ENCODE results near the gene ZNF302. TPM values are rescaled to one million over a fixed set of nuclear protein-coding genes. Genes with fewer than 3 reads are reported as not detected.
A peak's percentile ranks its signal among the peaks of the same experiment; 100 is the strongest.
"Not testable (repeated sequence)": the region's sequence is repeated elsewhere in the genome, so short reads cannot be mapped to it uniquely, and the experiment has no call there.

The ZNF302 gene
- polyA plus RNA-seq, 1 donor: 58.8 TPM

- WGBS (ENCODE audit: insufficient coverage, low lambda C conversion rate): no CpG with 5 or more reads among the region's 2 CpGs
- Histone ChIP-seq H3K36me3 (ENCODE audit: control insufficient read depth, insufficient read depth, low read length) (no peaks in the 10 kb centered on the region), H3K27me3 (ENCODE audit: control insufficient read depth, insufficient read depth, low read length) (no peaks in the 10 kb centered on the region), H3K4me1 (ENCODE audit: control insufficient read depth, insufficient read depth, low read length) (no peaks in the 10 kb centered on the region), H3K27ac (ENCODE audit: low read length) (no peak overlapping the region), H3K4me3 (ENCODE audit: low read length) (no peak overlapping the region), H3K9me3 (ENCODE audit: control insufficient read depth, low read depth, low read length) (no peaks in the 10 kb centered on the region)
- no peak for DNase-seq
These were observed 21.8 kb upstream of the ZNF302 start for GRCh38 chr19:34655651-34656050.

GRCh38 chr19:34661357-34661756 is 16.1 kb upstream of the ZNF302 start:
- no peaks in the 10 kb centered on the region for H3K9me3 ChIP-seq (ENCODE audit: control insufficient read depth, low read depth, low read length)

GRCh38 chr19:34662919-34663318 is 14.6 kb upstream of the ZNF302 start:
- no peak overlapping the region for H3K27ac ChIP-seq (ENCODE audit: low read length)
- 50% methylated on average over 1 of the region's 5 CpGs for WGBS (ENCODE audit: insufficient coverage, low lambda C conversion rate)
- no peak overlapping the region for H3K4me3 ChIP-seq (ENCODE audit: low read length)
- H3K9me3 ChIP-seq (ENCODE audit: control insufficient read depth, low read depth, low read length): peaks cover 1% of the 10 kb centered on the region
- peak in 1 of 2 donors; percentile 26 for DNase-seq
- no peaks in the 10 kb centered on the region for H3K27me3 ChIP-seq (ENCODE audit: control insufficient read depth, insufficient read depth, low read length)
- H3K36me3 ChIP-seq (ENCODE audit: control insufficient read depth, insufficient read depth, low read length): no peaks in the 10 kb centered on the region
- H3K4me1 ChIP-seq (ENCODE audit: control insufficient read depth, insufficient read depth, low read length): peaks cover 8% of the 10 kb centered on the region

More at GRCh38 chr19:34661357-34661756, 16.1 kb upstream of the ZNF302 start:
- DNase-seq: no peak
- WGBS (ENCODE audit: insufficient coverage, low lambda C conversion rate): 100% methylated on average over 2 of the region's 3 CpGs
- no peak overlapping the region for H3K4me3 ChIP-seq (ENCODE audit: low read length)
- H3K4me1 ChIP-seq (ENCODE audit: control insufficient read depth, insufficient read depth, low read length): no peaks in the 10 kb centered on the region
- no peaks in the 10 kb centered on the region for H3K36me3 ChIP-seq (ENCODE audit: control insufficient read depth, insufficient read depth, low read length)
- H3K27ac ChIP-seq (ENCODE audit: low read length): no peak overlapping the region
- no peaks in the 10 kb centered on the region for H3K27me3 ChIP-seq (ENCODE audit: control insufficient read depth, insufficient read depth, low read length)

GRCh38 chr19:34664168-34664567 is 13.3 kb upstream of the ZNF302 start:
- Histone ChIP-seq H3K27ac (ENCODE audit: low read length) (no peak overlapping the region), H3K4me3 (ENCODE audit: low read length) (no peak overlapping the region), H3K36me3 (ENCODE audit: control insufficient read depth, insufficient read depth, low read length) (no peaks in the 10 kb centered on the region), H3K27me3 (ENCODE audit: control insufficient read depth, insufficient read depth, low read length) (no peaks in the 10 kb centered on the region), H3K4me1 (ENCODE audit: control insufficient read depth, insufficient read depth, low read length) (peaks cover 8% of the 10 kb centered on the region), H3K9me3 (ENCODE audit: control insufficient read depth, low read depth, low read length) (peaks cover 6% of the 10 kb centered on the region)
- WGBS (ENCODE audit: insufficient coverage, low lambda C conversion rate): no CpG with 5 or more reads among the region's 3 CpGs
- DNase-seq: no peak

- no peaks in the 10 kb centered on the region for H3K36me3 ChIP-seq (ENCODE audit: control insufficient read depth, insufficient read depth, low read length)
- no CpG with 5 or more reads among the region's 6 CpGs for WGBS (ENCODE audit: insufficient coverage, low lambda C conversion rate)
- H3K27me3 ChIP-seq (ENCODE audit: control insufficient read depth, insufficient read depth, low read length): no peaks in the 10 kb centered on the region
- DNase-seq: no peak
- H3K27ac ChIP-seq (ENCODE audit: low read length): no peak overlapping the region
- H3K4me1 ChIP-seq (ENCODE audit: control insufficient read depth, insufficient read depth, low read length): peaks cover 8% of the 10 kb centered on the region
- peaks cover 6% of the 10 kb centered on the region for H3K9me3 ChIP-seq (ENCODE audit: control insufficient read depth, low read depth, low read length)
- no peak overlapping the region for H3K4me3 ChIP-seq (ENCODE audit: low read length)
These were observed 12.6 kb upstream of the ZNF302 start for GRCh38 chr19:34664870-34665269.

GRCh38 chr19:34665275-34665674 is 12.2 kb upstream of the ZNF302 start:
- no CpG with 5 or more reads among the region's 4 CpGs for WGBS (ENCODE audit: insufficient coverage, low lambda C conversion rate)
- not testable (repeated sequence) for H3K4me3 ChIP-seq (ENCODE audit: low read length); H3K9me3 ChIP-seq (ENCODE audit: control insufficient read depth, low read depth, low read length); H3K4me1 ChIP-seq (ENCODE audit: control insufficient read depth, insufficient read depth, low read length); H3K27ac ChIP-seq (ENCODE audit: low read length); H3K27me3 ChIP-seq (ENCODE audit: control insufficient read depth, insufficient read depth, low read length); DNase-seq; H3K36me3 ChIP-seq (ENCODE audit: control insufficient read depth, insufficient read depth, low read length)

GRCh38 chr19:34666200-34666957 is 11.1 kb upstream of the ZNF302 start:
- Histone ChIP-seq H3K4me3 (ENCODE audit: low read length) (no peak overlapping the region), H3K4me1 (ENCODE audit: control insufficient read depth, insufficient read depth, low read length) (peaks cover 8% of the 10 kb centered on the region), H3K27me3 (ENCODE audit: control insufficient read depth, insufficient read depth, low read length) (no peaks in the 10 kb centered on the region), H3K9me3 (ENCODE audit: control insufficient read depth, low read depth, low read length) (peaks cover 6% of the 10 kb centered on the region), H3K27ac (ENCODE audit: low read length) (no peak overlapping the region), H3K36me3 (ENCODE audit: control insufficient read depth, insufficient read depth, low read length) (no peaks in the 10 kb centered on the region)
- WGBS (ENCODE audit: insufficient coverage, low lambda C conversion rate): no CpG with 5 or more reads among the region's 25 CpGs
- DNase-seq: no peak

GRCh38 chr19:34666958-34667265 is 10.6 kb upstream of the ZNF302 start:
- Histone ChIP-seq H3K27ac (ENCODE audit: low read length) (no peak overlapping the region), H3K36me3 (ENCODE audit: control insufficient read depth, insufficient read depth, low read length) (no peaks in the 10 kb centered on the region), H3K4me1 (ENCODE audit: control insufficient read depth, insufficient read depth, low read length) (peaks cover 8% of the 10 kb centered on the region), H3K4me3 (ENCODE audit: low read length) (no peak overlapping the region), H3K9me3 (ENCODE audit: control insufficient read depth, low read depth, low read length) (peaks cover 6% of the 10 kb centered on the region), H3K27me3 (ENCODE audit: control insufficient read depth, insufficient read depth, low read length) (no peaks in the 10 kb centered on the region)
- no peak for DNase-seq
- WGBS (ENCODE audit: insufficient coverage, low lambda C conversion rate): no CpG with 5 or more reads among the region's 9 CpGs

GRCh38 chr19:34667349-34668076 is 10.0 kb upstream of the ZNF302 start:
- H3K4me3 ChIP-seq (ENCODE audit: low read length): peak overlapping the region; percentile 35
- no peaks in the 10 kb centered on the region for H3K27me3 ChIP-seq (ENCODE audit: control insufficient read depth, insufficient read depth, low read length)
- H3K9me3 ChIP-seq (ENCODE audit: control insufficient read depth, low read depth, low read length): peaks cover 6% of the 10 kb centered on the region
- no peaks in the 10 kb centered on the region for H3K36me3 ChIP-seq (ENCODE audit: control insufficient read depth, insufficient read depth, low read length)
- DNase-seq: peak in 1 of 2 donors; percentile 55
- H3K27ac ChIP-seq (ENCODE audit: low read length): no peak overlapping the region
- H3K4me1 ChIP-seq (ENCODE audit: control insufficient read depth, insufficient read depth, low read length): peaks cover 8% of the 10 kb centered on the region
- 62% methylated on average over 2 of the region's 17 CpGs for WGBS (ENCODE audit: insufficient coverage, low lambda C conversion rate)

- H3K9me3 ChIP-seq (ENCODE audit: control insufficient read depth, low read depth, low read length); DNase-seq; H3K27me3 ChIP-seq (ENCODE audit: control insufficient read depth, insufficient read depth, low read length); H3K4me3 ChIP-seq (ENCODE audit: low read length); H3K36me3 ChIP-seq (ENCODE audit: control insufficient read depth, insufficient read depth, low read length); H3K27ac ChIP-seq (ENCODE audit: low read length): not testable (repeated sequence)
- no CpG with 5 or more reads among the region's 36 CpGs for WGBS (ENCODE audit: insufficient coverage, low lambda C conversion rate)
- H3K4me1 ChIP-seq (ENCODE audit: control insufficient read depth, insufficient read depth, low read length): peaks cover 11% of the 10 kb centered on the region
These were observed 9.3 kb upstream of the ZNF302 start for GRCh38 chr19:34668077-34668689.
